NCI-H748 treated with DMSO at 0.1 percent for 48 hours (cell line): ENCODE data around the gene DLG4.
"Not testable (repeated sequence)": the region's sequence is repeated elsewhere in the genome, so short reads cannot be mapped to it uniquely, and the experiment has no call there.

ENCODE experiments used
- DNase-seq: peaks from one replicate; lab custom pipeline; 2025; lab: John Stamatoyannopoulos, UW

DLG4 gene

GRCh38 chr17:7249214-7249613 lies 29.6 kb upstream of the DLG4 start:
- no peak for DNase-seq

DNA sequence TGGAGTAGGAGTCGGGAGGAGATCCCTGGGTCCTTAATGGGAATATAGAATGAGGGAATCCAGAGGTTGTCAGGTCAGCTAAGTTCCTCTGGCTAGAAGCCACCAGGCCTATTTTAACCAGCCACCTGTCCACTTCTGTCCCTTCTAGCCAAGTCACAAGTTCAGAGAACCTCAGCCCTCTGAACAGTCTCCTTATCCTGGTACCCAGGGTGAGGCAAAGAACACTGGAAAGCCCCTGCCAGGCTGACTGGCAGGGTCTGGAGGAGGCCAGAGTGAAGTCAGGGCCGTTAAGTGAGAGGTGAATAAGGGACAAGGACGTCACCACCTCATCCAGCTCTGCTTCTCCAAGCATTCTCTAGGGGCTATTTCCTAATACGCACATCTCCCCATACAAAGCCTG lies 29.2 kb upstream of the DLG4 start:
- DNase-seq = no peak

DNA sequence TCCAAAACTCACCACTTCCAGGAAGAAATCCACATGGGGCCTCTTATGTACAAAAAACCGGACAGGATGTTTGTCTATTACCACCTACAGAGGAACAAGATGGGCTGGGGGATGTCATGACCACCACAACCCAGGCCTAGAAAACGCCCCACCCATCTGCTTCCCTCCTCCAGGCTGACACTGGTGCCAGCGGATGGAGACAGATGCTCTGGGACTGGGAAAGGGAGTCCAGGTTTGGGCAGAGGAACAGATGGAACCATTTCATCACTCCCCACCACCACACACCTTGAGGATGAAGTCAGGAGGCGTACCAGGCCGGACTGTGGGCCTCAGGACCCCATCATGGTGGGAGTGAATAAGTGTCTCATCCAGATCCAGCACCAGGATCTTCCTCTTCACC lies 27.1 kb upstream of the DLG4 start:
- no peak for DNase-seq

DNA sequence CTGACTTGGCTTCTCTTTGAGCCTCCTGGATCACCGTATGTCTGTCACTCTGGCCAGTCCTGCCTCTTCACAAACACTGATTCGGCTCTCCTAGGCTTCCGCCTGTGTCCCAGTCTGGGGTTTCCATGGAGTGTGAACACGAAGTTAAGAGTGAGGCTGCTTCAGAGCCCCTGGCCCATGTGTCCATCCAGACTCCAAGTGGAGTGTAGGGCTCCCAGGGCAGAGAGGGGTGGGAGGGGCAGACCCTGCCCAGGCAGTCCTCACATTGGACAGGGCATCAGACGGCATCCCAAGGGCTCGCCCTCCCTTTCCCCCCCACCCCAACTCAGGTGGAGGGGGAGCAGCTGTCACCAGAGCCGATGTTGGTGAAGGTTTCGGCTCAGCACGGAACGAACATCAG lies 24.2 kb upstream of the DLG4 start:
- not testable (repeated sequence) for DNase-seq

- no peak for DNase-seq
Measured at GRCh38 chr17:7243453-7243729, 23.8 kb upstream of the DLG4 start.

DNA sequence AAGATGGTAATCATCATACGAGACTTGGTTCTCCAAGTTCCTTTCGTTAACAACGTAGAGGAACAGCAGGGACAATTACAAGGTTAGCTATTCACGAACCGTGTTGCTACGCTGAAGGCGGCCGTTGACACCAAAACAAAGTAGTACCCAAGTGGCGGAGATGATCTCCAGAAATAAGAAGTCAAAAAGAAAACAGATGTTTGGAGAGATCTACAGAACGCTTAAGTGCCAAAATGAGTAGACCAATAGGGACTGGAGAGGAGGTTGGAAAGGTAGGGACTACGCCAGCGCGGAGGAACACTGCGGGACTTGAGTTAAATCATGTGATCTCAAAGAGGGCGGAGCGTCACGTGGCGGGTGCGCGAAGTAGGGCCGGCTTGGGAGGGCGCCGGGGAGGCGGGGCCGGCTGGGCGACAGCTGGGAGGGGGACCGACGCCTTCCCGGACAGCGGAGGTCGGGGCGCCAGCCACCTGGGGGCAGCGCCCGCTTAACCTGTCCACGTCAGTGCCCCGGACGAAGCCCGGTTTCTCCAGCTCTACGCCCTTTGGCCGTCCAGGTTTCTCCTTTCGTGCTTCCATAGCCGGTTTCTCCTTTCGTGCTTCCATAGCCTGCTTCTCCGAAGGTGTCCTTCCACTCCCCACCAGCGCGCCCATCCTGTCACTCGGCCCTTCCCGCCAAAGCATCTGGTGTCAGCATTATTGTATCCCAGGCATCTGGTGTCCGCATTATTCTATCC lies 23.2 kb upstream of the DLG4 start:
- DNase-seq = peak; percentile 97

DNA sequence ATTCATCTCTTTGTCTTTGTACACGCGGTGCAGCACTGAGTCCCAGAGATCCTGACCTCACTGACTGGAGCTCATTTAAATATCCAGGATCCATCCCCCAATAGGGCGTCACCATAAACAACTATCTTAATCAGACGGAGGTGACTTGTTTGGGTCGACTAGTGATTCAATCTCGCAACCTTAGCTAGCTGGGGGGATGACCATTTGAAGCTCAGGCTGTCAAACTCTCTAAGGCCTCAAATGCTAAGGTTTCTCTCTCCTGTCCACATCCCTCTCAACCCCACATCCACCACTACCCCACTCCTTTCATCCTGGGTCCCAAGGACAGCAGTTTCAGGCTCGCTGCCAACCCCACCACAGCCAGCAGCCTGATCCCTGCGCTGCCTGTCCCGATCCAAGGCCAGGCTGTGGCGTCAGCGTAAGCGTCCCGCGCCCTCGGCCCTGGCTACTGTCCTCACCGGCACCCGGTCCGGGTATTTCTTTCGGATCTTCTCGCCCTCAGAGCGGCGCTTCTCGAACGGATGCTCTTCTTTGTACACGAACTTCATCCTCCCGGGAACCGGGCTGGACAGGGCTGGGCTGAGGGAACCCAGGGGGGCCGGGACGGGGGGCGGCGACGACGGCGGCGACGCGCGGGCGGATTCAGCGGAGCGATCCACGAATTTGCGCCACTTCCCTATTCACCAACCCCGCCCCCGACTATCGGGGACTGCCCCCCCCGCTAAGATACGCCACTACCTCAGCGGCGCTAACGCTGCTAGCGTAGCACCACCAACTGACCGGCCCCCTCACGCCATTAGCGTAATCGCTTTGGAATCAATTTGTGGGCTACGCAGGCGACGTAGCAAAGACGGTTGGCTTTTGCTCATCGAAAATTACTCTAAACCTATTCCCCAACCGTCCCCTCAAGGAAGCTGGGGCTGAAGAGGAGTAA lies 22.4 kb upstream of the DLG4 start, which contains the start of gene GABARAP:
GABARAP (minus strand) TSS at position 667 of the 934 bp plus-strand sequence; CDS start at position 548, 119 bp downstream.
- DNase-seq = peak; percentile 91

DNA sequence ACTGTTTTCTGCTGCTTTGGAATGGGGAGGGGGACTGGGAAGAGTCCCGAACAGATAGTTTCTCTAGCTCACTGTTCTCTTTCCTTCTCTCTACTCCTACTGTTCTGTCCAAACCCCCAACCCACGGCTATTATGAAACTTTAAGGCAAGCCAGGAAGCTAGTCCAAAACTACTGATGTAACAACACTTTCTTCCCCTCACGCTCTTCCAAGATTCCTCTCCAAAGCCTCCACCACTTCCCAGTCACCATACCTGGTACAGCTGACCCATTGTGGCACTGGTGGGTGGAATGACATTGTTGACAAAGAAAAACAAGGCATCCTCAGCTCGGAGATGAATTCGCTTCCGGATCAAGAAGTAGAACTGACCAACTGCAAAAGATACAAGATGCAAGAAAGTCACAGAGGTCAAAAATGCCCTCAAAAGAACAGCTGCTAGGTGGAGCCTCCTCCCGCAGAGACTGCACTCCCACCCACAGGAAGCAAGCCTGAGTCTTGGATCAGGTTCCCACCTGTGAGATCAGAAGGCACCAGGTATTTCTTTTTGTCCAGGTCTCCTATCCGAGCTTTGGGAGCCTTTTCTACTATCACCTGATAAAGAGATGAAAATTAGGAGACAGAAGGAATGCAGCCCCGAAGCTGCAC lies 21.6 kb upstream of the DLG4 start:
- no peak for DNase-seq

DNA sequence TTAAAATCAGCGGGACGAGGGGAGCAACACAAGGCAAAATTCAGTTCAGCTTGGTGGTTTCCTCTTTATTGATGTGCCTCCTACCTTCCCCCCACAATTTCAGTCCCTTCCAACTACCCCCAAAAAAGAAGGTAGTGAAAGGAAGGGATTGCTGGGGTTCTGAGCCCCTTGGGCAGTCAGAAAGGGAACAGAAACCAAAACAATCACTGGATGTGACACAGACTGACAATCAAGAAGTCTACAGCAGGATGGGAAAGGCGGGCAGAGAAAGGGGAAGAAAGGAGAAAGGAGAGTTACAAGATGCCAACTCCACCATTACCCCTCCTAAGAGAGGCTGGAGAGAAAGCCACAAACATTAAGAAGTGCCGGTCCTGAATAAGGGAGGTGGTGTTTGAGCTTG lies 20.7 kb upstream of the DLG4 start:
- DNase-seq = no peak

DNA sequence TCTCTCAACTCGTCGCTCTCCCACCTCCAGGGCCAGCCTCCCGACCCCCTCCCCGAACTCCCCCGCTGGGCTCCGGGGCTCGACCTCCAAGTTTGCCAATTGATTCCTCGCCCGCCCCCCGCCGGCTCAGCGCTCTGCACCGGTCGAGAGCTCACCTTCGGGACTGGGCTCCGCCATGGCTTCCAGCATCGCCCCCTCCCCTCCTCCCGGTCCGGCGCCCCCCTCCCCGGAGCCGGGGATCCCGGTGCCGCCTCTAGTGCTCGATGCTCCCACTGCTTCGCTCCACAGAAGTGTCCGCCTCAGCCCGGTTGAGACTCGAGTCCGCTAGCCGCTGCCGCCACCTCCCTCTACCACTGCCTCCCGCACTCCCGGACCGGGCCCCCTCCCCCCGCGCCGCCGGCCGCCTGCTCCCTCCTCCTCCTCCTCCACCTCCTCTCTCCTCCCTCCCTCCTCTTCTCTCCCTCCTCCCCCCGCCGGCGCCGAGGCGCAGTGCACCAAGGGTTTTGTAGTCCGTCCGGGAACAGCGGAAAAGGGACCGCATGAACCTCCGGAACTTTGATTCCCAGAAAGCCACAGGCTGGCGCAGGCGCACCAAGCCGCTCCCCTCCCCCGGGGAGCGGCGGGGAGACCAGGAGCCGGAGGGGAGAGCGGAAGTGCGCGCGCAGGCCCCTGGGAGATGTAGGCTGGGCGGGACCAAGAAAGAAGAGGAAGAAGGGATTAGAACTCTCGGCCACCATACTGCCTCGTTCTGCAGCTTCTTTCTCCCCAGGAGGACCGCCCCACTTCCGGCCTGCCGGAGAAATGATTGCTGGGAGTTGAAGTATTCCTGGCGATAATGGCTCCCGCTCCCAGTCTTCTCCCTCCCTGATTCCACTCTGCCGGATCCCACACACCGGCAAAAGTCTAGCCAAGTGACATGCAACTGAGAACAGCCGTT lies 19.7 kb upstream of the DLG4 start, which contains the start of gene PHF23:
PHF23 (minus strand) TSS at position 367 of the 937 bp plus-strand sequence; CDS start at position 189, 178 bp downstream.
- peak; percentile 99 for DNase-seq

GRCh38 chr17:7238420-7239090 lies 18.9 kb upstream of the DLG4 start:
- no peak for DNase-seq

DNA sequence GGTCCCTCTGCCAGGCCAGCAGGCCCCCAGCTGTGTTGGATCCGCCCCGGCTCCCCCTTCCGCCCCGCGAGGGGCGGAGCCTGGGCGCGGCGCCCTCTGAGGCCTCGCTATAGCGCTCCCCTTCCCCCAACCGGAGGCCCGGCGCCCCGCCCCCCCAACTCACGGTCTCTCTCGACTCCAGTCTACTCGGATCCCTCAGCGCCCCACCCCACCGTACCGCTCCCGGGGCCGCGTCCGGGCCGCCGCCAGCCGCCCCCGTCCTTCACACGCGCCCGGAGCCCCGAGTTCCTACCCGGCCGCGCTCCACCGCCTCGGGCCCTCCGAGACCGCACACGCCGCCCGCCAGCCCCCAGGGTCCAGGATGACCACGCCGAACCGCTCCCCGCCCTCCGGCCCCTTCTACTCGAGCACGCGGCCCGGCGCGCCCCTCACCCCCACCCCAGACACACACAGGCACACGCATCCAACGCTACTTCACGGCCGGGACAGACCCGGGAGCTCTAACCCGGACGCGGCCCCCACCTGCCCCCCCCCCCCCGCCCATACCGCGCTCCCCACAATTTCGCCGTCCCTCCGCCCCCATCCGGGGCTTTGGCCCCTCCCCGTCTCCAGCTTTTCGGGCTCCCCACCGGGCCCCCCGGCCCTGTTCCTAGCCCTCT lies 18.3 kb upstream of the DLG4 start:
- DNase-seq = no peak

GRCh38 chr17:7237266-7237760 lies 17.7 kb upstream of the DLG4 start:
- DNase-seq = no peak

GRCh38 chr17:7236808-7237207 lies 17.2 kb upstream of the DLG4 start:
- DNase-seq = no peak

- no peak for DNase-seq
Measured at GRCh38 chr17:7235693-7236665, 16.3 kb upstream of the DLG4 start.

- DNase-seq = peak; percentile 98
Measured at GRCh38 chr17:7234083-7234951, 14.7 kb upstream of the DLG4 start, which contains the start of gene DVL2. TSS of gene DVL2 (minus strand) at chr17:7234517. CDS start at chr17:7234262, 255 bp downstream.

GRCh38 chr17:7233701-7234082 lies 14.1 kb upstream of the DLG4 start:
- DNase-seq = no peak

GRCh38 chr17:7232114-7232513 lies 12.5 kb upstream of the DLG4 start:
- DNase-seq = no peak
